Tracheal epithelial cell (primary cell): Measurements from ENCODE around the gene TST. TPM values are rescaled to one million over a fixed set of nuclear protein-coding genes. Genes with fewer than 3 reads are reported as not detected.

Source experiments
- total RNA-seq: library from RNA; depleted of rRNA; stranded (reverse); fragments of >200 nt; gene quantifications from 2 replicates; pipeline ENCODE4 v1.2.1, GENCODE V29; 2014

The TST gene
- total RNA-seq = 34.1 and 68.7 TPM in 2 replicates

DNA sequence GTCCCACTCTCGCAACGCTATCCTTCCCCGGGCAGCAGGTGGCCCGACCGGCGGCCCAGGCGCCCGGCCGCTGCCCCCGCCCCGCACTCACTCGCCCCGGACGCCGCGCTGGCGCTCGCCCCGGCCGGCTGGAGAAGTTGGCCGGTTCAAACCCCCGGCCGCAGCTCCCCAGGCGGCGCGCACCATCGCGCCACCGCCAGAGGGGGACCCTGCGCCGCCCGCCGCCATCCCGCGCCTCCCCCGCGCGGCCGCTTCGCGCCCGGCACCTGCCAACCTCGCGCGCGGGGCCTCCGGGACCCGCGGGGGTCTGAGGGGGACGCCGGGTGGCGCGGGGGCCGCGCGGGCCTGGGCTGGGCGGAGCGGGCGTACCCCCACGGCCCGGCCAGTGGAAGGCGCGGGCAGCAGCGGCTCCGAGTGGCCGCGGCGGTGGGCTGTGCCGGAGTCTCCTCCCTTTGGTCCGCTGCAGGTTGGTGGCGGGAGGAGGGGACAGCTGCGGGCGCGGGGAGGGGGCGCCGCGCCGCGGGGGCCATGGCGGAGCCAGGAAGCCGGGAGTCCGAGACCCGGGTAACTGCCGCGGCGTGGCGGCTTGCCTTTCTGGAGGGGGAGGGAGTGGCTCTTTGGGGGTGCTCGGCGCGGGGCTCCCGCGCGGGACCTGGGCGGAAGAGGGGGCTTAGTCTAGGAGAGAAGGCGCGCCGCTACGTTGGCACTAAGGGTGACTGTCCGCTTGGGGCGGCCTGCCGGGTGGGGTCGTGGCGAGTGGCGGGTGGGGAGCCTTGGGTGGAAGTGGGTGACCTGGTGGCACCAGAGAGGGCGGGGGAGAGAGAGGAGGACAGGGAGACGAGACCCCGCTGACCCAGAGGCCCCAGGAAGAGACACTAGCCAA lies at the start of gene TST, which contains the start of gene MPST:
Gene TST (minus strand): TSS at position 139 of the 883 bp plus-strand sequence. CDS start 715 bp downstream, outside the sequence.
Gene MPST (plus strand): TSS at position 434 of the 883 bp plus-strand sequence. CDS start 95 bp downstream, at position 529.

DNA sequence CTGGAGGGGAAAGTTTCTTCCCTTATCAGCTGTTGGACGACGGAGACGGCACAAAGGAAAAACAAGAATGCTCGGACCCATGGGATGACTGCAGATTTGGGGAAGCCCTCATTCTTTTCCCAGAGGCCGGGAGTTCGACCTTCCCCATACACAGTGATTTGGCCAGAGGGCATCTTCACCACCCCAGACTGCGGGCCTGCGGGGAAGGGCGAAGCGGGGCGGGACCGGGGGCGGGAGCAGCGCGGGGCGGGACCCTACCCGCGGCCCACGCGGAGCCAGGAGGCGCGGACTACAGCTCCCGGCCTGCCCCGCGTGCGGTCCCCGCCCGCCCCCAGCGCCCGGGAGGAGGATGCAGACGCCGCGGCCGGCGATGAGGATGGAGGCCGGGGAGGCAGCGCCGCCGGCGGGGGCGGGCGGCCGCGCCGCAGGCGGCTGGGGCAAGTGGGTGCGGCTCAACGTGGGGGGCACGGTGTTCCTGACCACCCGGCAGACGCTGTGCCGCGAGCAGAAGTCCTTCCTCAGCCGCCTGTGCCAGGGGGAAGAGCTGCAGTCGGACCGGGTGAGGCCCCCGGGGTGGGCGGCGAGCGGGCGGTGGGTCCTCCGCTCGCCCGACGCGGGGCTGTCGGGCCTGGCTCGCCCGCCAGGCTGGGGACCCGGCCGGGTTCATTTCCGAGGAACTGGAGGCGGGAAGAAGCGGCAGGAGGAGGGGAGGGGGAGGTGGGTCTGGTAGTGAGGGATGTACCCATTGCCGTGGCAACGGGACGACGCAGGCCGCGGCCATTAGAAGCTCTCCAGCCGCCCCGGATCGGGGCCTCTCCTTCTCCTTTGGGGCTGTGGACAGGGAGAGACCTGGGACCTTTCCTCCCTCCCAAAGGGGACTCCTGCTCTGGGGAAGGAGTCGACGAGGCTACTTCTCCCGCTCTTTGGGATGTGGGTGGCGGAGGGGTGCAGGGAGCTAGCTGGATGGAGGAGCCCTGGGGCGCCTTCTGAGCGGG lies 32.4 kb upstream of the TST start, which contains the start of gene KCTD17:
Gene KCTD17 (plus strand): TSS at position 352 of the 995 bp plus-strand sequence. CDS start 19 bp downstream, at position 371.

Other genes starting within 250 kb of the TST start
- gene IFT27, start 243.3 kb downstream of the TST start, total RNA-seq = 8.9 and 11.3 TPM in 2 replicates
- gene PVALB, start 202.4 kb downstream of the TST start, total RNA-seq = not detected in 2 replicates
- gene NCF4, start 158.4 kb downstream of the TST start, total RNA-seq = not detected in 2 replicates
- not detected in 2 replicates for gene CSF2RB, start 105.8 kb downstream of the TST start, total RNA-seq
- gene MPST, start 295 bp upstream of the TST start, total RNA-seq = 190 and 252 TPM in 2 replicates
- gene KCTD17, start 32.3 kb upstream of the TST start, total RNA-seq = 10.9 and 17.1 TPM in 2 replicates
- gene TMPRSS6, start 90.3 kb upstream of the TST start, total RNA-seq = not detected in 2 replicates
- not detected in 2 replicates for gene IL2RB, start 130.5 kb upstream of the TST start, total RNA-seq
- gene C1QTNF6, start 168.8 kb upstream of the TST start, total RNA-seq = 4.3 TPM in 2 replicates
- under 0.01 TPM in 1 of 2 replicates, not detected in the other for gene SSTR3, start 193.0 kb upstream of the TST start, total RNA-seq
- gene RAC2, start 224.8 kb upstream of the TST start, total RNA-seq = 16.6 and 18.1 TPM in 2 replicates